NCI-H510A (cell line): Measurements from ENCODE around the gene GNA12.
A peak's percentile ranks its signal among the peaks of the same experiment; 100 is the strongest.
"Not testable (repeated sequence)": the region's sequence is repeated elsewhere in the genome, so short reads cannot be mapped to it uniquely, and the experiment has no call there.

ENCODE experiments used
- DNase-seq: peaks from one replicate; lab custom pipeline; 2025; lab: John Stamatoyannopoulos, UW

Gene GNA12

GRCh38 chr7:2710901-2711551 lies 133.1 kb downstream of the GNA12 start:
- DNase-seq, result no peak

GRCh38 chr7:2710286-2710655 lies 133.8 kb downstream of the GNA12 start:
- no peak for DNase-seq

- DNase-seq, result no peak
Measured at GRCh38 chr7:2709553-2710285, 134.4 kb downstream of the GNA12 start.

- no peak for DNase-seq
Measured at GRCh38 chr7:2708547-2709310, 135.4 kb downstream of the GNA12 start.

- no peak for DNase-seq
Measured at GRCh38 chr7:2708041-2708440, 136.1 kb downstream of the GNA12 start.

GRCh38 chr7:2707481-2707880 lies 136.6 kb downstream of the GNA12 start:
- DNase-seq, result no peak

- DNase-seq, result no peak
Measured at GRCh38 chr7:2706685-2707126, 137.4 kb downstream of the GNA12 start.

- DNase-seq, result no peak
Measured at GRCh38 chr7:2705371-2706096, 138.6 kb downstream of the GNA12 start.

GRCh38 chr7:2702594-2702957 lies 141.5 kb downstream of the GNA12 start:
- no peak for DNase-seq

- no peak for DNase-seq
Measured at GRCh38 chr7:2701832-2702593, 142.1 kb downstream of the GNA12 start.

- no peak for DNase-seq
Measured at GRCh38 chr7:2701424-2701823, 142.7 kb downstream of the GNA12 start.

GRCh38 chr7:2700141-2700850 lies 143.8 kb downstream of the GNA12 start:
- no peak for DNase-seq

GRCh38 chr7:2699289-2699620 lies 144.9 kb downstream of the GNA12 start:
- DNase-seq, result no peak

- DNase-seq, result no peak
Measured at GRCh38 chr7:2698581-2699288, 145.4 kb downstream of the GNA12 start.

- DNase-seq, result not testable (repeated sequence)
Measured at GRCh38 chr7:2694122-2694436, 150.0 kb downstream of the GNA12 start.

- DNase-seq, result peak; percentile 28
Measured at GRCh38 chr7:2693420-2694121, 150.5 kb downstream of the GNA12 start.

- DNase-seq, result no peak
Measured at GRCh38 chr7:2692543-2692942, 151.6 kb downstream of the GNA12 start.

- not testable (repeated sequence) for DNase-seq
Measured at GRCh38 chr7:2691932-2692439, 152.1 kb downstream of the GNA12 start.

- DNase-seq, result no peak
Measured at GRCh38 chr7:2691011-2691707, 152.9 kb downstream of the GNA12 start.
